ENCODE results near the gene NPLOC4.

NPLOC4 gene

GRCh38 chr17:81547614-81547982 lies 89.3 kb downstream of the NPLOC4 start:
- no peak overlapping the region for H3K9ac ChIP-seq (ENCODE audit: low read length)
- H3K27ac ChIP-seq (ENCODE audit: low read depth, low read length), result no peak overlapping the region
- no peaks in the 10 kb centered on the region for H3K36me3 ChIP-seq (ENCODE audit: low read length)
- TF ChIP-seq CTCF (IDR thresholded peaks at IDR 0.05; ENCODE audit: insufficient read depth, low read length, poor library complexity, severe bottlenecking), result no peak
- no peak for TF ChIP-seq EZH2phosphoT487 (conservative IDR thresholded peaks at IDR 0.05; ENCODE audit: low read length)
- H3K4me2 ChIP-seq (ENCODE audit: low read depth, low read length, poor library complexity, severe bottlenecking), result no peak overlapping the region
- no peaks in the 10 kb centered on the region for H3K27me3 ChIP-seq (ENCODE audit: low read length)
- H2AFZ ChIP-seq (ENCODE audit: low read depth, low read length, severe bottlenecking), result no peak overlapping the region
- peaks cover 14% of the 10 kb centered on the region for H3K79me2 ChIP-seq (ENCODE audit: insufficient read depth, low read length)
- H3F3A ChIP-seq (ENCODE audit: insufficient read depth), result no peaks in the 10 kb centered on the region
- no peaks in the 10 kb centered on the region for H3K9me3 ChIP-seq (ENCODE audit: insufficient read depth, low read length)
- no peaks in the 10 kb centered on the region for H3K9me2 ChIP-seq (replicated peaks; ENCODE audit: insufficient read depth, low read length)
- no peaks in the 10 kb centered on the region; the same call in 1 of the 2 replicates for H4K20me1 ChIP-seq (ENCODE audit: low read depth, low read length)
- H3K4me3 ChIP-seq (ENCODE audit: insufficient read depth, low read length, poor library complexity, severe bottlenecking), result no peak overlapping the region

GRCh38 chr17:81546906-81547613 lies 89.9 kb downstream of the NPLOC4 start:
- no peaks in the 10 kb centered on the region for H3F3A ChIP-seq (ENCODE audit: insufficient read depth)
- H3K27ac ChIP-seq (ENCODE audit: low read depth, low read length), result no peak overlapping the region
- no peak overlapping the region for H3K9ac ChIP-seq (ENCODE audit: low read length)
- H3K4me2 ChIP-seq (ENCODE audit: low read depth, low read length, poor library complexity, severe bottlenecking), result no peak overlapping the region
- H3K79me2 ChIP-seq (ENCODE audit: insufficient read depth, low read length), result peaks cover 14% of the 10 kb centered on the region
- no peaks in the 10 kb centered on the region for H3K36me3 ChIP-seq (ENCODE audit: low read length)
- no peaks in the 10 kb centered on the region for H3K27me3 ChIP-seq (ENCODE audit: low read length)
- H3K9me2 ChIP-seq (replicated peaks; ENCODE audit: insufficient read depth, low read length), result no peaks in the 10 kb centered on the region
- H2AFZ ChIP-seq (ENCODE audit: low read depth, low read length, severe bottlenecking), result no peak overlapping the region
- TF ChIP-seq EZH2phosphoT487 (conservative IDR thresholded peaks at IDR 0.05; ENCODE audit: low read length) (no peak), CTCF (IDR thresholded peaks at IDR 0.05; ENCODE audit: insufficient read depth, low read length, poor library complexity, severe bottlenecking) (no peak)
- H3K9me3 ChIP-seq (ENCODE audit: insufficient read depth, low read length), result no peaks in the 10 kb centered on the region
- no peak overlapping the region for H3K4me3 ChIP-seq (ENCODE audit: insufficient read depth, low read length, poor library complexity, severe bottlenecking)
- no peaks in the 10 kb centered on the region; the same call in 1 of the 2 replicates for H4K20me1 ChIP-seq (ENCODE audit: low read depth, low read length)

- Histone ChIP-seq H3K9ac (ENCODE audit: low read length) (no peak overlapping the region), H3K27ac (ENCODE audit: low read depth, low read length) (no peak overlapping the region), H3K9me3 (ENCODE audit: insufficient read depth, low read length) (no peaks in the 10 kb centered on the region), H3K4me2 (ENCODE audit: low read depth, low read length, poor library complexity, severe bottlenecking) (no peak overlapping the region), H3K36me3 (ENCODE audit: low read length) (no peaks in the 10 kb centered on the region), H3K27me3 (ENCODE audit: low read length) (no peaks in the 10 kb centered on the region), H3F3A (ENCODE audit: insufficient read depth) (no peaks in the 10 kb centered on the region), H3K9me2 (replicated peaks; ENCODE audit: insufficient read depth, low read length) (no peaks in the 10 kb centered on the region), H4K20me1 (ENCODE audit: low read depth, low read length) (no peaks in the 10 kb centered on the region), H3K4me3 (ENCODE audit: insufficient read depth, low read length, poor library complexity, severe bottlenecking) (no peak overlapping the region), H2AFZ (ENCODE audit: low read depth, low read length, severe bottlenecking) (no peak overlapping the region), H3K79me2 (ENCODE audit: insufficient read depth, low read length) (no peaks in the 10 kb centered on the region)
- no peak for TF ChIP-seq EZH2phosphoT487 (conservative IDR thresholded peaks at IDR 0.05; ENCODE audit: low read length)
Measured at GRCh38 chr17:81545160-81545949, 91.6 kb downstream of the NPLOC4 start.
